Lower lobe of right lung (tissue), 2 donors: ENCODE results near the gene ZNF18. TPM values are rescaled to one million over a fixed set of nuclear protein-coding genes. Genes with fewer than 3 reads are reported as not detected.
A peak's percentile ranks its signal among the peaks of the same experiment; 100 is the strongest.

Experiments
- ATAC-seq, 2 donors: fragments of 200-7000 bp; cut with Tn5 transposase; one replicate each; pipeline ENCODE4 v1.9.1; 2020 to 2022; ENCODE audit warnings: mild to moderate bottlenecking in 2 of 2, moderate library complexity in 2 of 2
- DNase-seq: peaks from one replicate; pipeline ENCODE4 v3.0.0-alpha.2; 2020
- H3K27ac ChIP-seq: fragments of 200-600 bp; one replicate; pipeline ENCODE4 v1.8.0; 2022
- H3K27me3 ChIP-seq: fragments of 200-600 bp; one replicate; pipeline ENCODE4 v1.8.0; 2022; ENCODE audit warnings: low read depth
- H3K36me3 ChIP-seq: fragments of 200-600 bp; one replicate; pipeline ENCODE4 v1.8.0; 2022; ENCODE audit warnings: mild to moderate bottlenecking
- H3K4me1 ChIP-seq: fragments of 200-600 bp; one replicate; pipeline ENCODE4 v1.8.0; 2022
- H3K4me3 ChIP-seq: fragments of 200-600 bp; one replicate; pipeline ENCODE4 v1.8.0; 2022; ENCODE audit warnings: mild to moderate bottlenecking
- H3K9me3 ChIP-seq: fragments of 200-600 bp; one replicate; pipeline ENCODE4 v1.8.0; 2022
- CTCF ChIP-seq: fragments of 200-600 bp; IDR thresholded peaks from one replicate; pipeline ENCODE4 v1.8.0; 2022; ENCODE audit warnings: antibody characterized with exemption, mild to moderate bottlenecking
- intact Hi-C: fragments of 100-400 bp; cut with DNase I; formaldehyde crosslinking; loops from one replicate; pipeline ENCODE4 v1.11.0; 2022
- total RNA-seq: library from RNA; stranded (reverse); fragmentation: NEBNext Ultra II Directional; extraction: Animal tissue kit (Norgen Biotek cat#: 25700); gene quantifications from one replicate; pipeline ENCODE4 v1.2.1, GENCODE V29; 2021
- donor health status: DM: no; HTN: yes; CAD: no; lungs with severe emphysema.

The ZNF18 gene
- total RNA-seq, 1 donor from 2014 or later: 7.2 TPM

- ATAC-seq: no peak
- intact Hi-C loops: no loop called here
- no peak for TF ChIP-seq CTCF
- DNase-seq: no peak
- H3K4me3 ChIP-seq: no peak overlapping the region
- peaks cover 37% of the 10 kb centered on the region for H3K4me1 ChIP-seq
- H3K27ac ChIP-seq: no peak overlapping the region
- H3K9me3 ChIP-seq: no peaks in the 10 kb centered on the region
- no peaks in the 10 kb centered on the region for H3K27me3 ChIP-seq
- H3K36me3 ChIP-seq: no peaks in the 10 kb centered on the region
These were observed 25.0 kb upstream of the ZNF18 start for GRCh38 chr17:12022310-12022709.

GRCh38 chr17:12021623-12022140 lies 24.4 kb upstream of the ZNF18 start:
- intact Hi-C loops: no loop called here
- ATAC-seq (no peak), DNase-seq (no peak)
- no peaks in the 10 kb centered on the region for H3K36me3 ChIP-seq
- no peaks in the 10 kb centered on the region for H3K27me3 ChIP-seq
- TF ChIP-seq CTCF: no peak
- no peaks in the 10 kb centered on the region for H3K9me3 ChIP-seq
- peak overlapping the region; percentile 92 for H3K27ac ChIP-seq
- peaks cover 37% of the 10 kb centered on the region for H3K4me1 ChIP-seq
- peak overlapping the region; percentile 70 for H3K4me3 ChIP-seq

GRCh38 chr17:12020642-12021622 lies 23.7 kb upstream of the ZNF18 start, which contains the start of gene MAP2K4:
TSS of gene MAP2K4 (plus strand) at chr17:12020877. CDS start at chr17:12020887, 10 bp downstream.
- intact Hi-C loops: no loop called here
- Histone ChIP-seq H3K36me3 (no peaks in the 10 kb centered on the region), H3K4me1 (peaks cover 32% of the 10 kb centered on the region), H3K4me3 (peak within 1 kb of the TSS; percentile 70), H3K27me3 (no peaks in the 10 kb centered on the region), H3K27ac (peak within 1 kb of the TSS; percentile 92), H3K9me3 (no peaks in the 10 kb centered on the region)
- DNase-seq (peak; percentile 93), ATAC-seq (peak; percentile 99)
- TF ChIP-seq CTCF: no peak

GRCh38 chr17:12007466-12007865 lies 10.2 kb upstream of the ZNF18 start:
- no peak overlapping the region for H3K4me3 ChIP-seq
- TF ChIP-seq CTCF: no peak
- ATAC-seq: no peak
- intact Hi-C loops: no loop called here
- no peak for DNase-seq
- H3K27me3 ChIP-seq: peaks cover 4% of the 10 kb centered on the region
- no peaks in the 10 kb centered on the region for H3K9me3 ChIP-seq
- no peaks in the 10 kb centered on the region for H3K4me1 ChIP-seq
- H3K36me3 ChIP-seq: no peaks in the 10 kb centered on the region
- H3K27ac ChIP-seq: no peak overlapping the region

GRCh38 chr17:11999696-12000095 lies 2.4 kb upstream of the ZNF18 start:
- ATAC-seq: no peak
- intact Hi-C loops: no loop called here
- Histone ChIP-seq H3K36me3 (no peaks in the 10 kb centered on the region), H3K27ac (no peak overlapping the region), H3K9me3 (no peaks in the 10 kb centered on the region), H3K4me1 (peaks cover 16% of the 10 kb centered on the region), H3K4me3 (no peak overlapping the region), H3K27me3 (no peaks in the 10 kb centered on the region)
- no peak for DNase-seq
- no peak for TF ChIP-seq CTCF
